G401.6 (cell line): Measurements from ENCODE around the gene OR5K1.

Source experiments
- FAIRE-seq: peaks from 2 replicates; lab custom pipeline; 2012; peaks lifted over from hg19 to GRCh38; lab: Jason Lieb, UNC

Gene OR5K1

DNA sequence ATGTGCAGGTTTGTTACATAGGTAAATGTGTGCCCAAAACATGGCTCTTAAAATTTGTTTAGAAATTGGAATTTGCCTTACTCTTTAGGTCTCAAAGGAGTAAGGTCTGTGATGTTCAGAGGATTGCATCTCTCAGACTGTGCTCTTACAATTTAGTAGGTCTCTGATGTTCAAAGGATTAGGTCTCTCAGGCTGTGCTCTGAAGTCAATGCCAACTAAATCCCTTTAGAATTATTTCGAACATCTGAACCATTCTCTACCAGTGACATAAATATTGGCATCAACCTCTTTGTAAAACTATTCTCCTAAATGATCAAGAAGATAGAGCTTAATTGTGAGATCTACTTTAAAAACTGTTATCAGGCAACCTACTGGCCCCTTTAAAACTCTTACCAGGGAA lies at the start of gene OR5K1:
Gene OR5K1, plus strand, starts transcription at position 301 of the 400 bp plus-strand sequence. CDS start 6,376 bp downstream, outside the sequence.
- FAIRE-seq, result no peak

DNA sequence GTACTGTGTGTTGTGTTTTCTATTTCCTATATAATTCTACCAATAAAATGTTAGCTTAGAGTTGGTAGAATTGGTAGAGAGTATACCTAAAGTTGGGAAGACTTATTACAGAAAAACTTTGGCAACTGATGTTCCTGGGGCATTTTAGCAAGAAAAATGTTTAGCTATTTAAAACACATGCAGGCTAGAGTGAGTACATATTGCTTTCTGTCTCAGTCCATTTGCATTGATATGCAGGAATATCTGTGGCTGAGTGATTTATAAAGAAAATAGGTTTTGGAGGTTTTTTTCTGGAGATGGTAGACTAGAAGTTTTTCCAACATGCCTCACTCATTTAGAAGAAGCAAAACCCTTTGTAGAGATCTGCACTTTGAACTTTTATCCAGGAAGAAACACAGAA lies 30.4 kb upstream of the OR5K1 start:
- FAIRE-seq, result no peak

DNA sequence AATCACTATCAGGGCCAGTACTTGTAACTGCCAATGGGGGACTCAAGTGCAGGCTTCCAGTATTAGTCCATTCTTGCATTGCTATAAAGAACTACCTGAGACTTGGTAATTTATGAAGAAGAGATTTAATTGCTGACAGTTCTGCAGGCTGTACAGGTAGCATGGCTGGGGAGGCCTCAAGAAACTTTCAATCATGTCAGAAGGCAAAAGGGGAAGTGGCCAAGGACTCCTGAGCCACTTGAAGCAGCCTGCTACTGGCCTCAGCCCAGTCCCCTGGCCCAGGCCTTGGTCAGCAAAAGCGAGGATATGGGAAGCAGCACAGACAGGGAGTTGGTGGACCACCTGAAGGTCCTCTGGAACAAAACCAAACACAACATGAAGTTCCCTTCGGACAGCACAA lies 29.2 kb upstream of the OR5K1 start:
- no peak for FAIRE-seq

DNA sequence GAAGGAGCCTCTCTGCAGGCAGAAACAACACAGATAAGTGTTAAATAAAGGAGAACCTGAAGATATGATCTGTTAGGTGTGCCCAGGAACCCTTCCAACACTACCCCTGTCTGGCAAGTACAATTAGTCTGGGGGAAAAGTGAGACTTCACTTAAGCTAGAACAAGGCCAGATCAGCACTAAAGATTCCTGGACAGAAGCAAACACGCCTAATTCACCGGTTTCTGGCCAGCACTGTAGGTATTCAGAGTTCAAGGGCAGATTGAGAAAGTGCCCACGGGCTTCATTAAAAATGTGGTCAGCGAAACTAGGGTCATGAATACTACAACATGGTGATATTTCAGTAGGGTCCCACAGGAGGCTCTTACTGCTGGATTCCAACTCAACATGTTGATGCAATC lies 28.6 kb upstream of the OR5K1 start:
- FAIRE-seq, result no peak

DNA sequence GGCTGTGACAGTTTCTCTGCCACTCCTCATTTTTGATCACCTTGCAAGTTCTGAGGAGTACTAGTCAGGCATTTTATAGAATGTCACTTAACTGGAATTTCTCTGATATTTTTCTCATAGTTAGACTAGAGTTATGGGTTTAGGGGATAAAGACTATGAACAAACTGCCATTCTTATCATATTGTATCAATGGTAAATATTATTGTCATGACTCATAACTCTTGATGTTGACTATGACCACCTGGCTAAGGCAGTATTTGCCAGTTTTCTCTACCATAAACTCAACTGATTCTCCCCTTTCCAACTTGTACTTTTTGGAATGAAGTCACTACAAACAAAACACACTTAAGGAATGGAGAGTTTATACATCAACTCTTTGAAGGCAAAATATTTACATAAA lies 22.7 kb upstream of the OR5K1 start:
- no peak for FAIRE-seq

DNA sequence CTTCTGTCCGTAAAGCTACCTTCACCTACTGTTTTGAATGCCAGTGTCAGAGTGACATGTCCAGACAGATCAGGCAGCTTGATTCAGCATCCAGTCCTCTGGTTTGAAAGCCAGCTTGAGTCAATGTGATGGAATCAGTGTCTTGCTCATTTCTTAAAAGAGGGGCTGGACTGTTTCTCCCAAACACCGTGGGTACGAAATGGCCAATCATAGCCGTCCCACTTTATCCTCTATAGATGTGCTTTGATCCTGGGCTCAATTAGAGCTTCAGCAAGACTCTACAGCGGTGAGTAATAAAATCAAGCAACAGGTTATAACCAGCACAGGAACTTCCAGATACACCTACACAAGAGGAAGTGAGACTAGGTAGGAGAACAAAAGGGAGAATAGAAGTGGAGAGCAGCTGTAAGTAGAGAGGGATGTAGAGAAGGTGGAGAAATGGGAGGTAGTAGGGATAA lies 17.0 kb upstream of the OR5K1 start:
- no peak for FAIRE-seq

DNA sequence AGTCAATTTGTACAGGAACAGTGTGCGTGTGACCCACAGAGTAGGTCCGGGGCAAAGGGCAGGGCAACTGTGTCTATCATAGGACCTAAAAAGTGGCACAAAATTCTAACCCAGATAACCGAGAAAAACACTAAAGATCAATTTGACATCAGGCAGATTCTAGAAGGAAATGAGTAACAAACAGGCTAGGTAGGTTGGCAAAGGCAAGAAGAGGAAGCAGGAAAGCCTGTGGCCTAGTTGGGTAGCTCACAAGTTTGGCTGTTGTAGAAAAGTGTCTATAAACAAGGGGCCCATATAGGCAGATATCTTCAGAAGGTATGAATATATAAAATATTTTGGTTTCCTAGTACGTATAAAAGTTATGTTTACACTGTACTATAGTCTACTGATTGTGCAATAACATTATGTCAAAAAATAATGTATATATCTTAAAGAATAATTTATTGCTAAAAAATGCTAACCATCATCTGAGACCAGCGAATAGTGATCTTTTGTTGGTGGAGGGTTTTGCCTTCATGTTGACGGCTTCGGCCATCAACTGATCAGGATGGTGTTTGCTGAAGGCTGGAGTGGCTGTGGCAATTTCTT lies 13.3 kb upstream of the OR5K1 start:
- FAIRE-seq, result no peak

DNA sequence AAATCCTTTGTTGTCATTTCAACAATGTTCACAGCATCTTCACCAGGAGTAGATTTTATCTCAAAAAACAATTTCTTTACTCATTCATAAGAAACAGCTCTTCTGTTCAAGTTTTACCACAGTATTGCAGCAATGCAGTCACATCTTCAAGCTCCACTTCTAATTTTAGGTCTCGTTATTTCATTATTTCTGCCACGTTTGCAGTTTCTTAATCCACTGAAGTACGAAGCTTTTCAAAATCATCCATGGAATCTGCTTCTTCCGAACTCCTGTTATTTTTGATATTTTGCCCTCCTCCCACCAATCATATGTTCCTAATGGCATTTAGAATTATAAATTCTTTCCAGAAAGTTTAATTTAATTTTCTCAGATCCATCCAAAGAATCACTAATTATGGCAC lies 12.6 kb upstream of the OR5K1 start:
- no peak for FAIRE-seq

DNA sequence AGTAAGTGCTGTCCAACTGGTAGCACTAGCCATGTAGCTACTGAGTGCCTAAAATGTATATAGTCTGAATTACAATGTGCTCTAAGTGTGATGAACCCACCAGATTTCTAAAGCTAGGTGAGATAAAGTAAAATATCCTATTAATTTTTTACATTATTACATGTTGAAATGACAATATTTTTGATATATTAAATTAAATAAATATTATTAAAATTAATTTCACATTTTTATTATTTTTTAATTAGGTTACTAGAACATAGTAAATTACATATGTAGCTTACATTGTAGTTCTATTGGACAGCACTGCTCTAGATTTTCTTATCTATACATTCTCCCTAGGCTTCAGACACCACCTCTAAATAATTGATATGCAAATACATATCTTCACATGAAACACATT lies 9.2 kb upstream of the OR5K1 start:
- FAIRE-seq, result peak; percentile 13

DNA sequence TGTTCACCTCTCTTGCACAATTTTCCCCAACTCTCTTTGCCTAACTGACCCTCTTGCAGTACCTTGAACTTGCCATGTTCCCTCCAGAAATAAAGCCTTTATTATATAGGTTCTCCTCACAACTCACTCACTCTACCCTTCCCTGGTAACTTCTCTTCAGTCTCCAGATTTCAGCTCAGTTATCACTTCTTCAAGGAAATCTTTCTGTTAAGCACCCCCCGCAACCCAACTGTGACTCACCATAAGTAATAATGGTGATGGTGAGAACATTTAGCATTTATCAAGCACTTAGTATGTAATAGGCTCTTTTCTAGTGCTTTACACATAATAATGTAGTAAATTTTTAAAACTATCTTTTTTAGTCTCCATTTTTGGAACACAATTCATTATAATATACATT lies 8.1 kb upstream of the OR5K1 start:
- FAIRE-seq, result no peak

DNA sequence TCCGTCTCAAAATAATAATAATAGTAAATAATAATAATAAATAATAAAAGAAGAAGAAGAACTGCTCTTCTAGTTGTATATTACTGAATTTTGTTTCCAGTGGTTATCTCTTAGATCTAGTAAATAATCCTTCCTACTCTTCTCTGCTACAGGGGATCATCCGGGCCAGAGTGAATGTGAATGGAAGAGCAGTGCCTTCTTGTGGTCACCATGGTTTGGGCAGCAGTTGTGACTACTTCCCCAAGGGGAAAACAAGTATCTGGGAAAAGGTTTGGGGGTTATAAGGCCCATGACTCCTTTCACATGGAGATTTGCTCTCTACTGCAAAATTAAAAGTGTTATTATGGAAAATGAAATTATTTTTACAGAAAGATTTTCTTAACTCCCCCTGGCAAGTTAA lies 5.5 kb upstream of the OR5K1 start:
- FAIRE-seq, result no peak

DNA sequence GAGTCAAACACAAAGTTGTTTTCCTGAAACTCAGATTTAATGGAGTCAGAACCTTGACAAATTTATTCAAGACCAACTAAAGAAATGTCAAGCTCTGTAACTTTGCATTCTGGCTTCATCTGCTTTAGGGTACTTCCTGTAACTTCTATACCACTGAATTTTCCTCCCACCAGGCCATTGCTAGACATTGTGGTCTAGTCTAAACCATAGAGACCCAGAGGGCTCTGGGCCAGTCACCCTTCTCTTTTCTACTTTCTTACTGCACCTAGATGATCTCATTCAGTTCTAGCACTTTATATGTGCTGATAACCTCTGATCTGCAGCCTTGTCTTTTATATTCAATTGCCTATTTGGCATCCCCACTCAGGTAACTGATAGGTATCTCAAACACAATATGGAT lies 2.8 kb upstream of the OR5K1 start:
- no peak for FAIRE-seq

DNA sequence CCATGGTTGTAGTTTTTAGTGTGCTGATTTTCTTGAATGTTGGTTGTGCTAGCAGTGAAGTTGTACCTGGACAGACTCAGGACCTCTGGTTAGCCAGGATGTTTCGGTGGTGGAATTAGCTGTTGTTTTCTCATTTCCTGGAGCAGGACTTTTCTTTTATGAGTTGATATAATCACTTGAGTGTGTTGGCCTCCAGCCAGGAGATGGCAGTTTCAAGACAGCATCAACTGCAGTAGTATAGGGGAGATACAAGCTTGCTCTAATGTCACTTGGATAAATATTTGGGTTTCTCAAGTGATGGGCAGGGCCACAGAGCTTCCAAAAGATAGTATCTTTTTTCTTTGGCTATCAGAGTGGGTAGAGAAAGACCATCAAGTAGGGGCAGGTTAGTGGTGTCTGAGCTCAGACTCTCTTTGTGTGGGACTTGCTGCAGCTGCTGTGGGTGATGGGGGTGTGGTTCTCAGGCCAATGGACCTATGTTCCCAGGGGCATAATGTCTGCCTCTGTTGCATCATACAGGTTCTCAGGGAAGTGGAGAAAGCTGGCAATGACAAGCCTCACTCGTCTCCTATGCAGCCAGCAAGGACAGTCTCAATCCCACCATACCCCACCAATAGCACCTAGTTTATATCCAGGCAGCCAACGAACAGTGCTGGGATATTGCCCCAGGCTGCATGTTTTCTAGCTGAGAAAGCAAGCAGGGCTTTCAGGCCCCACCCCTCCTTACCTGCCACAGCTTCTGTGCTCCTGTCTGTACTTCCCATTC lies 19.9 kb downstream of the OR5K1 start:
- no peak for FAIRE-seq

DNA sequence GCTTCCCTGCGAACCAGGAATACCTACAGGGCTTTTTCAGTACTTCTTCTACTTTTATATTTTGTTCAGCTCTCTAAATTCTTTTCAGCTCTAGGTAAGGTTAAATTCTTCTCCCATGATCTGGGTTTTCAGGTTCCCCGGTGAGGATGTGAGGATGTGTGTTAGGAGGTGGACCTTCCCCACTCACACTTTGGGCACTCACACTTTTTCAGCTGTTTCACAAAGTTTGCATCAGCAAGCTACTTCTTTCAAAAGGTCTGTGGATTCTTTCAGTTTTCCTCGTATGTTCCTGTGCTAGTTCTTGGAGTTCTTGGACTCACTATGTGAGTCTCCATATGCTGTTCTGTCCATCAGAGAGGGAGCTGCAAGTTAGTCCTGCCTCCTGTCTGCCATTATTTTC lies 20.6 kb downstream of the OR5K1 start:
- no peak for FAIRE-seq

DNA sequence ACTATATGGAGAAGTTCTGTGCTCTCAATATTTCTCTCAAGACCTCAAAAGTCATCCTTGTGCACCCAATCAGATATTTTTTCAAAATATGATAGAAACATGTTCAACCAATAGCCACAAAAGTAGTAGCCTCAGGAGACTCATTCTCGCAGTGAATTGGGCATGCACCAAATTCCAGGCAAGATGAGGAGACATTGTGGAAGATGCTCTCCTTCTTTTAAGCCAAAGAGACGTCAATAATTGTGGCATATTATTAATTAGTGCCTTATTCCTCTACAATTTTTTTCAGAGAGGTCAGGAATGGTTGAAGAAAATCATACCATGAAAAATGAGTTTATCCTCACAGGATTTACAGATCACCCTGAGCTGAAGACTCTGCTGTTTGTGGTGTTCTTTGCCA lies 34.4 kb downstream of the OR5K1 start, which contains the start of gene OR5K2:
Gene OR5K2, plus strand, starts transcription at position 301 of the 400 bp plus-strand sequence. Its CDS starts 0 bp downstream, at position 301.
- FAIRE-seq, result no peak

DNA sequence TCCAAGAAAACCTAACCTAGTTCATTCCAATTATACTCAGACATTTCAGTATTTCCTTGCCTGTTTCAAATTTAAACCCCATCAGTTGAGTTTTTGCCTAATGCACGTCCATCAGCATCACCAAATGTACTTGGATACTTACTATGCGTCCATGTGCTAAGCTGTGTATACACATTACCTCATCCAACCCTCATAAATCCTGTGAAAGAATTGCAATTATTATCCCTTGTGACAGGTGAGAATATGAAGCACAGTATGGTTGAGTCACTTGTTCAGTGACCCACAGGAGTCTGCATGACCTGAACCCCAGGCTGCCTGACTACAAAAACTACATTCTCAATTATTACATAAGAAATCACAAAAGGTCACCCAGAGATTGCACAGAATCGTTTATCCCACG lies 37.0 kb downstream of the OR5K1 start:
- FAIRE-seq, result no peak

DNA sequence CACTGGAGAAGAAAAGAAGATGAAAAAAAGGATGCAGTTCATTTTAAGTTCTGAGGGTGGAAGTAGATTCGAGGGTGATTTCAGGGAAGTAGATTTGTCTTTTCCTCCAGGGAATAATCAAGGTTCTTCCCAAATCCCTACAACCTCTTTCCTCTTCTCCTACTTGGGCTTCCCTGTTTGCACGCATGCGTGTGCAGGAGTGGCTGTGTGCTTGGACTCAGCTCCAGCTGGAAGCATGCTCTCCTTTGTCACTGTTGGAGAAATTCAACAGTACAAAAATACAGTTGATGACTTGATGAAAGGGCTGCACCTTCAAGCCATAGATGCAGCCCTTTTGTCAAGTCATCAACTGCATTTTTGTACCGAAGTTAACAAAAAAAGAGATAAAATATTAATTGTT lies 38.3 kb downstream of the OR5K1 start:
- no peak for FAIRE-seq

DNA sequence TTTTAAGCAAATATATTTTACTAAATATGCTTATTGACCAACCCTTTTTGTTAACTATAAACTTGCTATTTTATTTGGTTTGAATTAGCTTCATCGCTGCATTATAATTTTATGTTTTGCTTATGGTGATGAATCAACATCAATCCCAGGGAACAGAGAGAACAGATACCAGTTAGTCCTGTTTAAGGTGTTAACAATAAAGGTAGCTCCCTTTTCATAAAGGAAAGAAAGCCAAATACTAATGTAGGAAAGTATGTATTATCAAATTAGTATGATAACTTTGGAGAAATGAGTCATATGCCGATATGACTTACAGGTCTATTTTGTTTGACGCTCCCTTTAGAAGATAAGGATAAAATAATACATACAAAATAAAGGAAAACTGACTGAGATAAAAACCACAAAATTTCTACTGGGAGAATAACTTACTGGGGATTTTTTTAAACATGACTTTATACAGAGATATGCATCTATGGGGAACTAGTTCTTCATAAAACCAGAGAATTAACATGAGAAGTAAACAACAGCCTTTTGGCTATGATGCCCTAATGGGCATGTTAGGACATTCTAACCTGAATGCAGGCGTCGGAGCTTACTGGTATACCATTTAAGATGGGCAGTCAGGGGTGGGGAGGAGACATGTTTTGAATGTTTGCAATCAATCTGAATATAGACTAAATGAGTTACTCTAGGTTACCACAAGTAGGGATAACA lies 39.0 kb downstream of the OR5K1 start:
- no peak for FAIRE-seq

DNA sequence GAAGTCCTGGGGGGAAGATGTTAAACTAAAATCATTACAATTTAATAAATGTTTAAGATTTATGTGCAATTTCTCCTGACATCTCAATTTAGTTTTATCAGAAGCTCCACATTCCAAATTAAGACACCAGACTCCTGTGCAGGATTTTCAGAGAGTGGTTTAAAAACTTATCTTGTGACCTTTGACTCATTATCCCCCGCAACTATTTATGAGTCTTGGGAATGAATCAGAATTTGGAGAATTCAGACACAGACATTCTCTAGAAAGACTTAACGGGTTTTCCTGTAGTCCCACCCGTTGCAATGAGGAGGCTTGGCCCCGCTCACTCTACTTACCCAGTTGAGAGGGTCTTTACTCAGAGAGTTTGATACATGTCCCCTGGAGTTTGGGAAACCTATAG lies 41.5 kb downstream of the OR5K1 start:
- FAIRE-seq, result no peak

DNA sequence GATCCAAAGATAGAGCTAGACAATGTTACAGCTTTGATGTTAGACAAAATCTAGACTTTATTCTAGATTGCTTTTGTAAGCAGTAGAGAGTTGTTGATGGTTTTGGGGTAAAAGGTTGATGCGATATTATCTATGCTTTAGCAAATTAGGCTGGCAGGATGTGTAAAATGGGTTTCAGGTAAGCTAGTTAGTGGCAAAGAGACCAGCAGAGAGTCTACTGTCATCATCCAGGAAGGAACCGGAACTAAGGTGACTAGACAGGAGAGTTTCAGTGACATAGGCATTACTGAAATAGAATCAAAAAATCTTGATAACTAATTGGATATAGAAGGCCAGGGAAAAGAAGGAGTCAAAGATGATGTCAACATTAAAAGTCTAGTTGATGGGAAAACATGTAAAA lies 45.6 kb downstream of the OR5K1 start:
- FAIRE-seq, result no peak

DNA sequence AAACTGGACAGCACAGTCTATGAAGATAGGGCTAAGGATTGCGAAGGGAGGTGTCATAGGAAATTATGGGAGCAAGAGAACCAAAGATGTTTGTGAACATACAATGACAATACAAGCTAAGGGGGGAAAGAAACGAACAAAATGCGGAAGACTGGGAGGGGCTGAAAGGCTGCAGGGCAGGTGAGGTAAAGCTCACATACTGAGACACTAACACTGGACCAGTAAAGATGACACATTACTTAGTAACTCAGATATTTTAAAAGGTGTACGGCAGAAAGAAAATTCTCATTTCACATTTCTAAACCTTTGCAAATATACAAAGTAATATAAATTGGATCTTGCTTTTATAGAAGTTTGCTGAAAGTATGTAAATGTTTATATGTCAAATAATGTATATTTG lies 49.6 kb downstream of the OR5K1 start:
- no peak for FAIRE-seq

DNA sequence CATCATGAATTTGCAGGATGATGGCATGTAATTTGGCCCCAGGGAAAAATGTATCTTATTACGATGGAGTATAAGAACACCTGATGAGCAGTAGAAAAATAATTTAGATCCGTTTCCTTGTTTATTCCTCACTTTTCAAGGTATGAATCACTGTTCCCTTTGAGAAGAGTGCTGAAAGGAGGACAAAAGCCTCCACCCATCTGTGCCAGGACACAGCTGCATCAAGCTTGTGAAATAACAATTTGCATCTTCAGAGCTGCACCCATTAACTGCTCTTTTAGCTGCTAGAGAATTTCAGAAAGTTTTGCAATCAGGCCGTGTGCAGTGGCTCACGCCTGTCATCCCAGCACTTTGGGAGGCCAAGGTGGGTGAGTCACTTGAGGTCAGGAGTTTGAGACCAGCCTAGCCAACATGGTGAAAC lies 50.1 kb downstream of the OR5K1 start:
- FAIRE-seq, result no peak

DNA sequence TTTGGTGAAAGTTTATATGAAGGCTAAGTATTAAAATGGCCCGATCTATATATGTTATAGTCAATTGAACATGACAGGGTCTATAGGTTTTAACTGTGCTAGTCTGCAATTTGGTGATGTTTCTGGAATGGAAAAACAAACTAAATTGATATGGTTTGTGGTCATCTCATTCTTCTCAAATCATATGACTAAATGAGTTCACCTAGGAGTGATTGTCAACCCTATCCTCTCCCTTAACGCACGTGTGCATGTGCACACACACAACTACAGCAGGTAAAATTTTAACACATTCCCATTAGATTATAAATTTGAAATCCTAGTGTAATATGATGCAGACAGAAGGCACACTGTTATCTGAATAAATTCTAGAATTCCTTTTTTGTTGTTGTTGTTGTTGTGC lies 50.7 kb downstream of the OR5K1 start:
- no peak for FAIRE-seq
